Testis (tissue), 3 donors: Measurements from ENCODE around the gene SIRT7. TPM values are rescaled to one million over a fixed set of nuclear protein-coding genes. Genes with fewer than 3 reads are reported as not detected.

Experiments used
- DNase-seq: peaks from one replicate; pipeline ENCODE4 v3.0.0-alpha.2; 2019
- H3K27ac ChIP-seq, 2 donors: fragments of 200-600 bp; sonication (generic); one replicate each; pipeline ENCODE4 v1.5.1; 2019
- H3K27me3 ChIP-seq: fragments of 200-600 bp; sonication (generic); one replicate; pipeline ENCODE4 v1.5.1; 2019
- H3K36me3 ChIP-seq: fragments of 200-600 bp; sonication (generic); one replicate; pipeline ENCODE4 v1.5.1; 2017; ENCODE audit warnings: low read depth; ENCODE audit errors: missing control alignments
- H3K4me1 ChIP-seq: fragments of 200-600 bp; sonication (generic); one replicate; pipeline ENCODE4 v1.5.1; 2019
- H3K4me3 ChIP-seq, 2 donors: fragments of 200-600 bp; sonication (generic); one replicate each; pipeline ENCODE4 v1.5.1; 2017 to 2019
- H3K9me3 ChIP-seq: fragments of 200-600 bp; sonication (generic); one replicate; pipeline ENCODE4 v1.5.1; 2017
- CTCF ChIP-seq, 3 experiments: fragments of 450-650 bp in 2 of 3; fragments of 200-600 bp in 1 of 3; sonication (generic) in 1 of 3; IDR thresholded peaks; one replicate each; pipeline ENCODE4 v1.5.1; 2016 to 2019; ENCODE audit warnings: antibody characterized with exemption in 3 of 3, mild to moderate bottlenecking in 2 of 3, moderate library complexity in 1 of 3
- POLR2A ChIP-seq: fragments of 450-650 bp; IDR thresholded peaks from one replicate; pipeline ENCODE4 v1.6.1; 2017; ENCODE audit warnings: antibody characterized with exemption, mild to moderate bottlenecking, moderate library complexity
- WGBS, 2 donors: methylation state at CpG; one replicate each; pipeline ENCODE4 v1.1.5; 2018; 5-methylcytosine and 5-hydroxymethylcytosine counted together
- intact Hi-C: fragments of 100-400 bp; cut with DNase I; formaldehyde crosslinking; loops from one replicate; pipeline ENCODE4 v1.15.1; 2023; ENCODE audit warnings: low total_unique reads
- polyA plus RNA-seq: library from polyadenylated mRNA; stranded (reverse); fragments of 350-450 nt; fragmentation: Illumina TruSeq; extraction: RNeasy Lipid Tissue Mini Kit (QIAGEN cat#74804); gene quantifications from one replicate; pipeline ENCODE4 v1.2.3, GENCODE V29; 2014; ENCODE audit warnings: low read depth, low replicate concordance; ENCODE audit not compliant: insufficient read depth
- total RNA-seq, 2 donors: library from RNA; depleted of rRNA; stranded (reverse); fragments of >200 nt; gene quantifications; one replicate each; pipeline ENCODE4 v1.2.3, GENCODE V29; 2016

Gene SIRT7
- total and polyA plus RNA-seq, 3 donors from 2014 or later, result 34.1 to 59.3 (median 48.4) TPM

- H3K36me3 ChIP-seq, result no peaks in the 10 kb centered on the region
- H3K27ac ChIP-seq, result no peak overlapping the region
- intact Hi-C loops, result no loop called here
- no peak overlapping the region for H3K4me3 ChIP-seq
- no peak for DNase-seq
- H3K9me3 ChIP-seq, result no peaks in the 10 kb centered on the region
- H3K27me3 ChIP-seq, result no peaks in the 10 kb centered on the region
- WGBS, 2 donors, result 98 to 100% methylated on average over 5 to 12 of the region's 12 CpGs
- TF ChIP-seq POLR2A (no peak), CTCF (IDR thresholded peaks at IDR 0.05) (no peak)
- peaks cover 11% of the 10 kb centered on the region for H3K4me1 ChIP-seq
Measured at GRCh38 chr17:81909231-81909630, 8.7 kb downstream of the SIRT7 start.

GRCh38 chr17:81908793-81909192 is 9.2 kb downstream of the SIRT7 start:
- intact Hi-C loops, result no loop called here
- 98 to 99% methylated on average over 7 to 11 of the region's 11 CpGs for WGBS, 2 donors
- no peak for DNase-seq
- Histone ChIP-seq H3K27ac (no peak overlapping the region), H3K4me1 (peaks cover 11% of the 10 kb centered on the region), H3K27me3 (no peaks in the 10 kb centered on the region), H3K4me3 (no peak overlapping the region), H3K9me3 (no peaks in the 10 kb centered on the region), H3K36me3 (no peaks in the 10 kb centered on the region)
- no peak for TF ChIP-seq POLR2A
- TF ChIP-seq CTCF (IDR thresholded peaks at IDR 0.05), result no peak

GRCh38 chr17:81907219-81908145 is 10.5 kb downstream of the SIRT7 start:
- Histone ChIP-seq H3K4me3 (no peak overlapping the region), H3K36me3 (no peaks in the 10 kb centered on the region), H3K27me3 (no peaks in the 10 kb centered on the region), H3K9me3 (no peaks in the 10 kb centered on the region), H3K27ac (no peak overlapping the region), H3K4me1 (peaks cover 16% of the 10 kb centered on the region)
- DNase-seq, result no peak
- intact Hi-C loops, result no loop called here
- WGBS, 2 donors, result 96 to 100% methylated on average over 1 to 15 of the region's 26 CpGs
- TF ChIP-seq POLR2A (no peak), CTCF (IDR thresholded peaks at IDR 0.05) (no peak)

GRCh38 chr17:81906476-81907218 is 11.3 kb downstream of the SIRT7 start:
- intact Hi-C loops, result no loop called here

More at GRCh38 chr17:81906476-81907218, 11.3 kb downstream of the SIRT7 start:
- no peak overlapping the region for H3K27ac ChIP-seq
- H3K4me1 ChIP-seq, result peaks cover 15% of the 10 kb centered on the region
- H3K9me3 ChIP-seq, result no peaks in the 10 kb centered on the region
- no peaks in the 10 kb centered on the region for H3K36me3 ChIP-seq
- DNase-seq, result no peak
- TF ChIP-seq CTCF (IDR thresholded peaks at IDR 0.05) (no peak), POLR2A (no peak)
- no peak overlapping the region for H3K4me3 ChIP-seq
- H3K27me3 ChIP-seq, result no peaks in the 10 kb centered on the region
- WGBS, 2 donors, result 89 to 94% methylated on average over 7 to 15 of the region's 15 CpGs
